Measurements from ENCODE around the gene LIPC. TPM values are rescaled to one million over a fixed set of nuclear protein-coding genes. Genes with fewer than 3 reads are reported as not detected.

The LIPC gene
- total and polyA plus RNA-seq, 10 of the 15 experiments (the other 5 are each of a cell fraction or from before 2014, with no cell fraction given): 0.06 to 0.31 (median 0.16) TPM; not detected in 1

DNA sequence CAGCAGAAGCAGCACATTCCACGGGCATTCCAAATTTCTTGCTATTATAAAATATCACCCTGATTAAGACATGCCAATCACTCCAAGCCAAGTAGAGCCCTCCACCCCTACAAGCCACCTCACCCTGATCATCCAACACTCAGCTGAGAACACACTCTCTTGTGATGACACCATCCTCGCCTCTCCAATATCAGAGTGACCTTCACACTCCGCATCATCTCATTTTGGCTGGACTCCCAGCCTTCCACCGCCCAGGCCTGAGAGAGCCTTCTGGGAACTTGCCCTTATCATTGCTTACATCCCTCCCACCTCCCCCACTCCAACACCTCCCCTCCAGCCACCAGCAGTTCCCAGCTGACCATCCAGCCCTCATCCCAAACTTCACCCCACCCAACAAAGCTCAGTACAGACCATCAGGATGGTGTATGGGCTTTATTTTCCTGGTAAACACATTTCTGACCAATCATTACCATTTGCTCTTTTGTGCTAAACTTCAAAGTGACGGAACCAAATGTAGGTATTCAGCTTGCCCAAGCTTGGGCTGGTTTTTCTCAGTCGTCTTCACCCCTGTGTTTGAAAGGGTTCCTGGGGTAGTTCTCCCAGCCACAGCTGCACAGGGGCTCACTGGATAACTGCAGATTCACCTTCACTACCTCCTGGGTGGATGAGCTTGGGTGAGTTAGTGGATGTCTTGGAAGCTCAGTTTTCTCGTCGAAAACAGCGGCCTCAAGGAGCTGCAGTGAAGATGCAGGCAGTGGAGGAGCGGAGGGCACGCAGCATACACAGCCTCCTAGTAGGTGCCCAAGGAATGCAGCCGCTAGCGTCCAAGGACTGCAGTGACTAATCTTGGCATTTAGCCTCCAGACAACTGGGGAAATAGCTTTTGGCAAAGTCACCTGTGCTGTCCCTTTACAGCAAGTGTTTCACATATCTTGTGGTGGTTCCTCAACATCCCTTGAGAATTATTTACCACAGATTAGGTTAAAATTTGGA lies 115.1 kb downstream of the LIPC start (continued):
- TF ChIP-seq, protein P1, sequence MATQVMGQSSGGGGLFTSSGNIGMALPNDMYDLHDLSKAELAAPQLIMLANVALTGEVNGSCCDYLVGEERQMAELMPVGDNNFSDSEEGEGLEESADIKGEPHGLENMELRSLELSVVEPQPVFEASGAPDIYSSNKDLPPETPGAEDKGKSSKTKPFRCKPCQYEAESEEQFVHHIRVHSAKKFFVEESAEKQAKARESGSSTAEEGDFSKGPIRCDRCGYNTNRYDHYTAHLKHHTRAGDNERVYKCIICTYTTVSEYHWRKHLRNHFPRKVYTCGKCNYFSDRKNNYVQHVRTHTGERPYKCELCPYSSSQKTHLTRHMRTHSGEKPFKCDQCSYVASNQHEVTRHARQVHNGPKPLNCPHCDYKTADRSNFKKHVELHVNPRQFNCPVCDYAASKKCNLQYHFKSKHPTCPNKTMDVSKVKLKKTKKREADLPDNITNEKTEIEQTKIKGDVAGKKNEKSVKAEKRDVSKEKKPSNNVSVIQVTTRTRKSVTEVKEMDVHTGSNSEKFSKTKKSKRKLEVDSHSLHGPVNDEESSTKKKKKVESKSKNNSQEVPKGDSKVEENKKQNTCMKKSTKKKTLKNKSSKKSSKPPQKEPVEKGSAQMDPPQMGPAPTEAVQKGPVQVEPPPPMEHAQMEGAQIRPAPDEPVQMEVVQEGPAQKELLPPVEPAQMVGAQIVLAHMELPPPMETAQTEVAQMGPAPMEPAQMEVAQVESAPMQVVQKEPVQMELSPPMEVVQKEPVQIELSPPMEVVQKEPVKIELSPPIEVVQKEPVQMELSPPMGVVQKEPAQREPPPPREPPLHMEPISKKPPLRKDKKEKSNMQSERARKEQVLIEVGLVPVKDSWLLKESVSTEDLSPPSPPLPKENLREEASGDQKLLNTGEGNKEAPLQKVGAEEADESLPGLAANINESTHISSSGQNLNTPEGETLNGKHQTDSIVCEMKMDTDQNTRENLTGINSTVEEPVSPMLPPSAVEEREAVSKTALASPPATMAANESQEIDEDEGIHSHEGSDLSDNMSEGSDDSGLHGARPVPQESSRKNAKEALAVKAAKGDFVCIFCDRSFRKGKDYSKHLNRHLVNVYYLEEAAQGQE (IDR thresholded peaks at IDR 0.05; ENCODE audit: low read depth, low read length): no peak
- TF ChIP-seq, protein P2, sequence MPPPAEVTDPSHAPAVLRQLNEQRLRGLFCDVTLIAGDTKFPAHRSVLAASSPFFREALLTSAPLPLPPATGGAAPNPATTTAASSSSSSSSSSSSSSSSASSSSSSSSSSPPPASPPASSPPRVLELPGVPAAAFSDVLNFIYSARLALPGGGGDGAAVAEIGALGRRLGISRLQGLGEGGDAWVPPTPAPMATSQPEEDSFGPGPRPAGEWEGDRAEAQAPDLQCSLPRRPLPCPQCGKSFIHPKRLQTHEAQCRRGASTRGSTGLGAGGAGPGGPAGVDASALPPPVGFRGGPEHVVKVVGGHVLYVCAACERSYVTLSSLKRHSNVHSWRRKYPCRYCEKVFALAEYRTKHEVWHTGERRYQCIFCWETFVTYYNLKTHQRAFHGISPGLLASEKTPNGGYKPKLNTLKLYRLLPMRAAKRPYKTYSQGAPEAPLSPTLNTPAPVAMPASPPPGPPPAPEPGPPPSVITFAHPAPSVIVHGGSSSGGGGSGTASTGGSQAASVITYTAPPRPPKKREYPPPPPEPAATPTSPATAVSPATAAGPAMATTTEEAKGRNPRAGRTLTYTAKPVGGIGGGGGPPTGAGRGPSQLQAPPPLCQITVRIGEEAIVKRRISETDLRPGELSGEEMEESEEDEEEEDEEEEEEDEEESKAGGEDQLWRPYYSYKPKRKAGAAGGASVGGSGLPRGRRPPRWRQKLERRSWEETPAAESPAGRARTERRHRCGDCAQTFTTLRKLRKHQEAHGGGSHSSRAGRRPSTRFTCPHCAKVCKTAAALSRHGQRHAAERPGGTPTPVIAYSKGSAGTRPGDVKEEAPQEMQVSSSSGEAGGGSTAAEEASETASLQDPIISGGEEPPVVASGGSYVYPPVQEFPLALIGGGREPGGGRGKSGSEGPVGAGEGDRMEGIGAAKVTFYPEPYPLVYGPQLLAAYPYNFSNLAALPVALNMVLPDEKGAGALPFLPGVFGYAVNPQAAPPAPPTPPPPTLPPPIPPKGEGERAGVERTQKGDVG (CRISPR knock-in tag; IDR thresholded peaks at IDR 0.05): no peak
- no peak for TF ChIP-seq NR2C1 (IDR thresholded peaks at IDR 0.05)
- no peak for TF ChIP-seq ZNF384 (IDR thresholded peaks at IDR 0.05; ENCODE audit: borderline replicate concordance, low read depth, low read length)
- no peak for TF ChIP-seq BACH1 (IDR thresholded peaks at IDR 0.05; ENCODE audit: borderline replicate concordance)
- TF ChIP-seq CHD4 (IDR thresholded peaks at IDR 0.05): no peak
- no peak for TF ChIP-seq SMARCA5 (IDR thresholded peaks at IDR 0.05)
- no peak for TF ChIP-seq WRNIP1 (IDR thresholded peaks at IDR 0.05; ENCODE audit: borderline replicate concordance, low read depth, low read length)
- TF ChIP-seq CBX5 (IDR thresholded peaks at IDR 0.05; ENCODE audit: low read depth): no peak
- TF ChIP-seq IRF4 (IDR thresholded peaks at IDR 0.05; ENCODE audit: low read depth, low read length): no peak

Data from GM12878 (cell line).